ENCODE data around the gene TNK1.
A peak's percentile ranks its signal among the peaks of the same experiment; 100 is the strongest.

TNK1 gene

DNA sequence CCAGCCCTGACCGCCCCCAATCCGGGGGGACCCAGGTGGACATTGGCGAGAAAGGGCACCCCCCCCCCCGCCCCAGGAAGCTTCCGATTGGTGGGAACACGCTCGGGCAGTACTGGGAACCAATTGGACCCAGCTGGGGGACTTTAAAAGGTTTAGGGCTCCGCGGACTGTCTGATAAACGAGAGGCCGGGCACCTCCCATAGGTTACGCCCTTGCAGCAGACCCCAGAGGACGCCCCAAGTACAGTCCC lies 22.8 kb downstream of the TNK1 start:
- Histone ChIP-seq H3K9me2 (replicated peaks; ENCODE audit: insufficient read depth, low read length) (no peaks in the 10 kb centered on the region), H3K36me3 (ENCODE audit: low read length) (no peaks in the 10 kb centered on the region), H3K4me2 (ENCODE audit: low read depth, low read length, poor library complexity, severe bottlenecking) (peak overlapping the region; percentile 86), H3K27ac (ENCODE audit: low read depth, low read length) (peak overlapping the region; percentile 54), H3K4me3 (ENCODE audit: insufficient read depth, low read length, poor library complexity, severe bottlenecking) (peak overlapping the region; percentile 94), H3K79me2 (ENCODE audit: insufficient read depth, low read length) (no peaks in the 10 kb centered on the region), H2AFZ (ENCODE audit: low read depth, low read length, severe bottlenecking) (peak overlapping the region; percentile 80), H3K9ac (ENCODE audit: low read length) (peak overlapping the region; percentile 86), H3F3A (ENCODE audit: insufficient read depth) (no peaks in the 10 kb centered on the region), H4K20me1 (ENCODE audit: low read depth, low read length) (no peaks in the 10 kb centered on the region), H3K27me3 (ENCODE audit: low read length) (no peaks in the 10 kb centered on the region), H3K9me3 (ENCODE audit: insufficient read depth, low read length) (no peaks in the 10 kb centered on the region)
- no peak for TF ChIP-seq EZH2phosphoT487 (conservative IDR thresholded peaks at IDR 0.05; ENCODE audit: low read length)
- TF ChIP-seq, protein P1, sequence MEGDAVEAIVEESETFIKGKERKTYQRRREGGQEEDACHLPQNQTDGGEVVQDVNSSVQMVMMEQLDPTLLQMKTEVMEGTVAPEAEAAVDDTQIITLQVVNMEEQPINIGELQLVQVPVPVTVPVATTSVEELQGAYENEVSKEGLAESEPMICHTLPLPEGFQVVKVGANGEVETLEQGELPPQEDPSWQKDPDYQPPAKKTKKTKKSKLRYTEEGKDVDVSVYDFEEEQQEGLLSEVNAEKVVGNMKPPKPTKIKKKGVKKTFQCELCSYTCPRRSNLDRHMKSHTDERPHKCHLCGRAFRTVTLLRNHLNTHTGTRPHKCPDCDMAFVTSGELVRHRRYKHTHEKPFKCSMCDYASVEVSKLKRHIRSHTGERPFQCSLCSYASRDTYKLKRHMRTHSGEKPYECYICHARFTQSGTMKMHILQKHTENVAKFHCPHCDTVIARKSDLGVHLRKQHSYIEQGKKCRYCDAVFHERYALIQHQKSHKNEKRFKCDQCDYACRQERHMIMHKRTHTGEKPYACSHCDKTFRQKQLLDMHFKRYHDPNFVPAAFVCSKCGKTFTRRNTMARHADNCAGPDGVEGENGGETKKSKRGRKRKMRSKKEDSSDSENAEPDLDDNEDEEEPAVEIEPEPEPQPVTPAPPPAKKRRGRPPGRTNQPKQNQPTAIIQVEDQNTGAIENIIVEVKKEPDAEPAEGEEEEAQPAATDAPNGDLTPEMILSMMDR (IDR thresholded peaks at IDR 0.05; ENCODE audit: insufficient read depth, low read length, poor library complexity, severe bottlenecking), result no peak

DNA sequence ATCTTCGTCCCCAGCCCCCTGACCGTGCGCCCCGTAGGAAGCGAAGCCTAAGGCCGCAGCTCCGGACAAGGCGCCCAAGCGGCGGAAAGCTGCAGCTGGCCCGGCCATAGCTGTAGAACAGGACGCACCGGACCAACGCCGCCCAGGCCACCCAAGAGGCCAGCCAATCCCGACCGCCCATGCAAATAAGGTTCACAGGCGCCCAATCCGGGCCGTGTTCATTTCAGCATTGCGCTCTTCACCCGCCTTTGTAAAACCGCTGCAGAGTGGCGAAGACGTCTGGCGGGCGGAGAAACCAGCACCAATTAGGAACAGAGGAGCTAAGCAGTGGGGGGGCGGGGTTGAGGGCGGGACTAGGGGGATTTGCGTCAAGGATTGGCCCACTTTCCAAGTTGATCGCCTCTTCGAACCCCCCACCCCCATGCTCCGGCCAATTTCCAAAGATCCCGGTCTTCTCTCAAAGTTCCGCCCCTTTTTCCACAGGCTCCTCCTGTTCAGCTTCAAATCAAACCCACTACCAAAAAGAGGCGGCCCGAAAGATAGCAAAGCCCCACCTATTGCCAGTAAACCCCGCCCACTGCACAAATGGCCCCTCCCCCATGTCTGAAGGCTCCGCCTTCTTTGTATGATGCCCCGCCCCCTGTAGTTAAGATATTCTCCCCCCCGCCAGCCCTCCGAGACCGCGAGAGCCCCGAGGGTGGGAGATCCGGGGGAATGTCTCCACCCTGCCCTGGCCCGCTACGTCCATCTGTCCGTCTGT lies 23.3 kb downstream of the TNK1 start, which contains the start of gene TMEM256:
TMEM256 (minus strand) TSS at position 121 of the 760 bp plus-strand sequence; CDS start at position 108, 13 bp downstream.
- H2AFZ ChIP-seq (ENCODE audit: low read depth, low read length, severe bottlenecking), result peak within 1 kb of the TSS; percentile 80

DNA sequence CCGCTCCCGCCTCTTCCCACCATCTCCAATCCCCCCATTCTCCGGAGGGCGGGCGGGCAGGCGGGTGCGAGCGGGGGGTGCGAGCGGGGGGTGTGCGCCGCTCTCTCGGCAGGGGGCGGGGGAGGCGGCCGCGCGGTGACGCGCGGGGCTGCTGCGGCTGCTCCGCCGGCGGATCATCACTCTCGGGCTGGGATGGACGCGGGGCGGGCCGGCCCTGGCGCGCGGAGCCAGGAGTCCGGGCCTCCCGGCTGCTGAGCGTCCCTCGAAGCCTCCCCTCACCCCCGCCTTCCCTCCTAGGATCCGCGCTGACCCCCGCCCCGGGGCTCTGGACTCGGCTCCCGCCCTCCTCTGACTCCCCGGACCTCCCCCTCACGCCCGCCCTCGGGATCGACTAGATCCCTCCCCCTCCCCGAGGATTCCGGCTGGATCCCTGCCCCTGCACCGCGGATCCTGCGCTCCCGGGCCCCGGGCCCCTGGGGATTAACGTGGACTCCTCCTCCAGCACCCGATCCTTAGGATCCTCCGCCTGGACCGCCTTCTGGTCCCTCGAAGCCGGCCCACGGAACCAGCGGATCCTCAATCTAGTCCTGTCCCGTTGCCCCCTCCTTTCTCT lies 24.0 kb downstream of the TNK1 start:
- peak overlapping the region; percentile 71 for H2AFZ ChIP-seq (ENCODE audit: low read depth, low read length, severe bottlenecking)
- TF ChIP-seq EZH2phosphoT487 (conservative IDR thresholded peaks at IDR 0.05; ENCODE audit: low read length), result no peak
- TF ChIP-seq, protein P1 (IDR thresholded peaks at IDR 0.05; ENCODE audit: insufficient read depth, low read length, poor library complexity, severe bottlenecking), result no peak
- H3K27ac ChIP-seq (ENCODE audit: low read depth, low read length), result no peak overlapping the region
- no peaks in the 10 kb centered on the region for H3K27me3 ChIP-seq (ENCODE audit: low read length)
- H3K4me2 ChIP-seq (ENCODE audit: low read depth, low read length, poor library complexity, severe bottlenecking), result peak overlapping the region; percentile 73
- H3K36me3 ChIP-seq (ENCODE audit: low read length), result no peaks in the 10 kb centered on the region
- H3F3A ChIP-seq (ENCODE audit: insufficient read depth), result no peaks in the 10 kb centered on the region
- H4K20me1 ChIP-seq (ENCODE audit: low read depth, low read length), result no peaks in the 10 kb centered on the region
- peak overlapping the region; percentile 94 for H3K4me3 ChIP-seq (ENCODE audit: insufficient read depth, low read length, poor library complexity, severe bottlenecking)
- no peaks in the 10 kb centered on the region for H3K9me3 ChIP-seq (ENCODE audit: insufficient read depth, low read length)
- no peaks in the 10 kb centered on the region for H3K9me2 ChIP-seq (replicated peaks; ENCODE audit: insufficient read depth, low read length)
- no peaks in the 10 kb centered on the region for H3K79me2 ChIP-seq (ENCODE audit: insufficient read depth, low read length)
- peak overlapping the region; percentile 86 for H3K9ac ChIP-seq (ENCODE audit: low read length)

More for the DNA sequence above, 23.3 kb downstream of the TNK1 start, which contains the start of gene TMEM256:
- peak within 1 kb of the TSS; percentile 86 for H3K4me2 ChIP-seq (ENCODE audit: low read depth, low read length, poor library complexity, severe bottlenecking)
- peak within 1 kb of the TSS; percentile 94 for H3K4me3 ChIP-seq (ENCODE audit: insufficient read depth, low read length, poor library complexity, severe bottlenecking)
- H3K79me2 ChIP-seq (ENCODE audit: insufficient read depth, low read length), result no peaks in the 10 kb centered on the region
- H3F3A ChIP-seq (ENCODE audit: insufficient read depth), result no peaks in the 10 kb centered on the region
- H3K9me3 ChIP-seq (ENCODE audit: insufficient read depth, low read length), result no peaks in the 10 kb centered on the region
- H3K27ac ChIP-seq (ENCODE audit: low read depth, low read length), result peak within 1 kb of the TSS; percentile 54
- H3K9me2 ChIP-seq (replicated peaks; ENCODE audit: insufficient read depth, low read length), result no peaks in the 10 kb centered on the region
- no peaks in the 10 kb centered on the region for H3K27me3 ChIP-seq (ENCODE audit: low read length)
- peak within 1 kb of the TSS; percentile 86 for H3K9ac ChIP-seq (ENCODE audit: low read length)
- TF ChIP-seq, protein P1 (IDR thresholded peaks at IDR 0.05; ENCODE audit: insufficient read depth, low read length, poor library complexity, severe bottlenecking), result no peak
- no peak for TF ChIP-seq EZH2phosphoT487 (conservative IDR thresholded peaks at IDR 0.05; ENCODE audit: low read length)
- H3K36me3 ChIP-seq (ENCODE audit: low read length), result no peaks in the 10 kb centered on the region
- no peaks in the 10 kb centered on the region for H4K20me1 ChIP-seq (ENCODE audit: low read depth, low read length)

All from SU-DHL-6 (cell line).